Epithelial cell of proximal tubule (primary cell): ENCODE results near the gene FAM120B. TPM values are rescaled to one million over a fixed set of nuclear protein-coding genes. Genes with fewer than 3 reads are reported as not detected.

Source experiments
- DNase-seq: peaks from one replicate; pipeline ENCODE4 v3.0.0-alpha.2; 2011; ENCODE audit warnings: low read depth
- H3K4me3 ChIP-seq: 2 replicates; pipeline ENCODE4 v1.5.1; 2011; ENCODE audit warnings: low read depth, mild to moderate bottlenecking, low read length
- CTCF ChIP-seq: conservative IDR thresholded peaks from 2 replicates; pipeline ENCODE4 v1.5.1; 2012; ENCODE audit warnings: low read depth, mild to moderate bottlenecking, low read length
- total RNA-seq: library from RNA; depleted of rRNA; stranded (reverse); fragments of >200 nt; gene quantifications from 2 replicates; pipeline ENCODE4 v1.2.3, GENCODE V29; 2015

Gene FAM120B
- total RNA-seq, 1 donor from 2014 or later: 5.0 TPM

GRCh38 chr6:170296423-170296745 lies 10.2 kb upstream of the FAM120B start:
- H3K4me3 ChIP-seq: peak overlapping the region; percentile 54
- no peak for DNase-seq
- no peak for TF ChIP-seq CTCF

DNA sequence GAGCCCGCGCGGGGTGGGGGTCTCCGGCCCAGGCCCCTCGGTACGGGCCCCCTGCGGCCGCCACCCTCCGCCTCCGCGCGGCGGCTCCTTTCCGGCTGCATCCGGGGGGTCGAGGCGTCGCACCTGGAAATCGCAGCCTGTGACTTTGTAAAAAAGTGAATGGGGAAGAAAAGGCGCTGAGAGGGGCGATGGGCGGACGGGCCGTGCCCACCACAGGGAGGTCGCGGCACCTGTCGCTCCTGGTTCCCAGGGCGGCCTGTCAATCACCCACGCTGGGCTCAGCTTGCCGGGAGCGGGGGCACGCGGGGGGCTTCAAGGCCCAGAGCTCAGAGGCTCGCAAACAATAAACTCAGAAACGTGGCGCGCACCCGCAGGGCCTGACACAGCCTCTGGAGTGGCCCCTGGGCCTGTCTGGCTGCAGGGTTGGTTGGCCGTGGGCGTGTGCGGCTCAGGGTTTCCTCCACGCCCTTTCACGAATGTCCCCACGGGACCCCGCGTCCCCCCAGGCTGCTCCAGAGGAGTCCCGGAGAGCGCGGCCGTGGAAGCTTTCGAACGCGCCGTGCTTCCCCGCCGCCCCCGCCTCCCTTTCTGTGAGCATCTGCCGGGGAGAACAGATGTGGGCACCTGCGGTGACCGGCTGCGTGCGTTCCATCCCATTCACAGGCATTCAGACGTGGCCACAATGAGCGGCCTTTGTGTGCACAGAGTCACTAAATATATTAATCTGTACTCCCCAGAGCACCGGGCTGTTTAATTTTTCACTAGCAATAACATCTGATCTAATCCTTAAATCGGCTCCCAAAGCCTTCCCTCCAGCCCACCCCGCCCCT lies 9.6 kb upstream of the FAM120B start:
- TF ChIP-seq CTCF: no peak
- no peak for DNase-seq
- H3K4me3 ChIP-seq: no peak overlapping the region

DNA sequence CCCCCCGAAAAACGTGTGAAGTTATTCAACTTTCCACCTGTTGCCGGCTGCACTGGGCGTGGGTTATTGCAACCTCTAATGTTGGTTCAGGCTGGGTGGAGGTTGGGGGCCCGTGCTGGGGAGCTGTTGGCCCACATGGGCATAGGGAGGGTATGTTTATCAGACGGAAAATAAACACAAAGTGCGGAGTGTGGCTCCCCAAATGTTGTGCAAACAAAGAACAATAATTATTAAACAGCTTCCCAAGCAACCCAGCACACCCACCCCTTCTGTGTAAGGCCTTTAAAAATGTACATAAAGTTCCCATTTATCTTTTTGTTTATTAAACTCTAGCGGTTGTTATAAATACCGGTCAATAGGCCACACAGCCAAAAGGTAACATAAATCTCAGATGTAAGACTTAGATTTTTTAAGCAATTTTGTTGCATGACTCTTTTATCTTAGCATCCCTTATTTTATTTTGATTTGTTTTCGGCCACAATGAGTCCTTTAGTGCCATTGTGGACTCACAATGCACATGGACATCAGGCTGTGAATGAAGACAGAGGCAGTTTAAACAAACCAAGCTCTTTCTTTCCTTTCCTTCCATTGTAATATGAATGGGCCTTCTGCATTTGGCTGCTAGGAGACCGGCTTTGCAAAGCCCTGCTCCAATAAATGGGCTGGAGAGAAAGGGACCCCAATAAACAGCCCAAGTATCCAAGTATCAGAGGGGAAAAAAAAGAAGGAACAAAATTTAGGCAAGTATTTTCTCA lies 8.8 kb upstream of the FAM120B start:
- no peak for DNase-seq
- TF ChIP-seq CTCF: no peak
- no peak overlapping the region for H3K4me3 ChIP-seq

GRCh38 chr6:170298688-170299087 lies 7.9 kb upstream of the FAM120B start:
- TF ChIP-seq CTCF: no peak
- no peak overlapping the region for H3K4me3 ChIP-seq
- DNase-seq: no peak

- no peak overlapping the region for H3K4me3 ChIP-seq
- TF ChIP-seq CTCF: no peak
- no peak for DNase-seq
Observed at GRCh38 chr6:170301184-170301583, 5.4 kb upstream of the FAM120B start.

DNA sequence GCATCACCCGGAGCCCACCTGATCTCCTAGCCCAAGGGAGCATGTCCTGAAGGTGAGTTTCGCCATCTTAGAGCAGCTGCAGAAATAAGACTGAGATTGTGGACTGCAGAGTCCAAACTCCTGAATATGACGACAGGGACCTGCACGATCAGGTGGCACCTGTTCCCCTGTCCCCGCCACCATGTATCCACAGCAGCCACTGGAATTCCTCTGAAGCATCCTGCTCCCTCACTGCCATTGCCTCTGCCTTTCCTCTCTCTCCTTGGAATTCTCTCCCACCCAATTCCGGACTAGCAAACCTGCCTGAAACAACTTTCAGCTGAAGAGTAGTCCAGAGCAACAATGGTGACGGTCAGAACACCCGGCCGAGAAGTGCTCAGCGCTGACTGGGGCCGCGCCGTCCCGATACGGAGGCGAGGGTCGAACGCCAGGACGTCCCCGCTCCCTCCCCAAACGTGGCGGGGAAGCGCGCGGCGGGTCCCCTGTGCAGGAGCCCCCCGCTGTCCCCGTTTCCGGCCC lies 694 bp upstream of the FAM120B start:
- no peak for TF ChIP-seq CTCF
- peak overlapping the region; percentile 76 for H3K4me3 ChIP-seq
- no peak for DNase-seq
